DMS153 treated with DMSO at 0.1 percent for 48 hours (cell line): ENCODE results near the gene CNP.
"Not testable (repeated sequence)": the region's sequence is repeated elsewhere in the genome, so short reads cannot be mapped to it uniquely, and the experiment has no call there.

Experiments used
- DNase-seq: peaks from one replicate; lab custom pipeline; 2025; ENCODE audit not compliant: unreplicated experiment; lab: John Stamatoyannopoulos, UW

CNP gene

GRCh38 chr17:41966463-41967140, at the start of gene CNP:
TSS of gene CNP (plus strand) at chr17:41966795. CDS start at chr17:41966885, 90 bp downstream.
- peak; percentile 57 for DNase-seq

GRCh38 chr17:41917192-41917591, 49.4 kb upstream of the CNP start:
- no peak for DNase-seq

GRCh38 chr17:41917679-41918313, 48.8 kb upstream of the CNP start:
- peak; percentile 16 for DNase-seq

- peak; percentile 91 for DNase-seq
Observed at GRCh38 chr17:41918314-41919164, 48.1 kb upstream of the CNP start, which contains the start of gene ACLY. TSS of gene ACLY (minus strand) at chr17:41918951. CDS start at chr17:41913873, 5,078 bp downstream.

- DNase-seq, result no peak
Observed at GRCh38 chr17:41919165-41919817, 47.3 kb upstream of the CNP start.

DNA sequence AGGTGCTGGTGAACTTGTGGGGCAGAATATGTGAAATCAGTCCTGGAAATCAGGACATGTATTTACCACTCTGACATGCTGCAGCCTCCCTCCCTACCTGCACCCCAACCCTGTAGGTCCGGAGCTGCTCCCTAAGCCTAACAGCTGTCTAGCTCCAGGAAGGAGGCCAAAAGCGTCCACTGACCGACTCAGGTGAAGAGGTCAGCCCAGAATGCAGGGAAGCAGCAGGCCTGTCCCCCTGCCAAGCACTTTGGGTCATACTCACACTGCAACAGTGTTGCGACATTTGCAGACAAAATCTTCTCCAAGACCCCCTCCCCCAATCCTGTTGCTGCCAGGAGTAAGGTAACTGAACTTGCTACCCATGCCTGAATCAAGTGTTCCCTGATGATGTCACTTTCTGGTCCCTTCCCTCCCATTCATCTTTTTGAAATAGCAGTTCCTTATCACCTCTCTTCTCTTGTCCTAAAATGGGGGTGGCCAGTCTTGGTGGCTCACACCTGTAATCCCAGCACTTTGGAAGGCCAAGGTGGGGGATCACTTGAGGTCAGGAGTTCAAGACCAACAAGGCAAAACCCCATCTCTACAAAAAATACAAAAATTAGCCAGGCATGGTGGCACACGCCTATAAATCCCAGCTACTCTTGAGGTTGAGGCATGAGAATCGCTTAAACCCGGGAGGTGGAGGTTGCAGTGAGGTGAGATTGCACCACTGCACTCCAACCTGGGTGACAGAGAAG, 46.6 kb upstream of the CNP start:
- no peak for DNase-seq

DNA sequence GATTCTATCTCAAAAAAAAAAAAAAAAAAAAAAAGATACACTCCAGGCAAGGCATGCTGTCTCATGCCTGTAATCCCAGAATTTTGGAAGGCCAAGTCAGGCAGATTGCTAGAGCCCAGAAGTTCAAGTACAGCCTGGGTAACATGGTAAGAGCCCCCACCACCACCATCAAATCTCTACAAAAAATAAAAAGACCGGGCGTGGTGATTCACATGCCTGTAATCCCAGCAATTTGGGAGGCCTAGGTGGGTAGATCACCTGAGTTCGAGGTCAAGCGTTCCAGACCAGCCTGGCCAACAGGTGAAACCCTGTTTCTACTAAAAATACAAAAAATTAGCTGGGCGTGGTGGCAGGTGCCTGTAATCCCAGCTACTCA, 46.0 kb upstream of the CNP start:
- DNase-seq, result no peak

- DNase-seq, result no peak
Observed at GRCh38 chr17:41925991-41926590, 40.5 kb upstream of the CNP start.

- no peak for DNase-seq
Observed at GRCh38 chr17:41928693-41929251, 37.8 kb upstream of the CNP start.

DNA sequence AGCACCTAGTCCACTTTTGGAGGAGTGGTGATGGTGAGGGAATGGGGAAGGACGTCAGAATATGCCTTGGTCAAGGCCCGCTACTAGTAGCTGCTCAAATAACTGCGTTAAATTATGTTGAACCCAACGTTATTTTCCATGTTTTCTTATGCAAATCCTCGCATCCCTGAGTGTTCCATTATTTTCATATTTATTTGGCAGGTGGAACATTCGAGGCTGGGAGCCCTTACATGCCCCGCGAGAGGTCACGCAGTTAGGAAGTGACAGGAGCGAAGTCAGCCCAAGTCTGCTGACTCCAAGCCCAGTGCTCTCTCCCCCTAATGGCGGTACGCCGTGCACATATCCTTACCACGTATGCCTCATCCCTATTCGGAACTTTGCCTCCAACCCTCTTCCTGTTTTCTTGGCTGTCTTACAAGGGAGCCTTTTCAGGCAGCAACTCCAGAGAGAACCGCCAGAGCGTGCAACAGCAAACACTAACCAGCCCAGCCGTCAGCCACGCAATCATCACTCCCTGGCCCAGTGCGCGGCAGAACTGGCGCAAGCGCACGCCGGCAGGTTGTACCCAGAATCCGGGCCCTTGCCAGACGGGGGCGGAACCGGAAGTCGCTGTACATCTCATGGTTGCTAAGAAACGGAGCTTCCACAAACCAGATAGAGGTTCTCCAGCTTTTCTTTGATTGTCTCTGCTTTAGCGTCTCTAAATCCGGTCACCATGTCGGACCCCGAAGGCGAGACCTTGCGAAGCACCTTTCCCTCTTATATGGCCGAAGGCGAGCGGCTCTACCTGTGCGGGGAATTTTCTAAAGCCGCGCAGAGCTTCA, 36.4 kb upstream of the CNP start, which contains the start of gene ODAD4:
Gene ODAD4 (plus strand): TSS at position 609 of the 824 bp plus-strand sequence. CDS start 107 bp downstream, at position 716.
- peak; percentile 96 for DNase-seq

DNA sequence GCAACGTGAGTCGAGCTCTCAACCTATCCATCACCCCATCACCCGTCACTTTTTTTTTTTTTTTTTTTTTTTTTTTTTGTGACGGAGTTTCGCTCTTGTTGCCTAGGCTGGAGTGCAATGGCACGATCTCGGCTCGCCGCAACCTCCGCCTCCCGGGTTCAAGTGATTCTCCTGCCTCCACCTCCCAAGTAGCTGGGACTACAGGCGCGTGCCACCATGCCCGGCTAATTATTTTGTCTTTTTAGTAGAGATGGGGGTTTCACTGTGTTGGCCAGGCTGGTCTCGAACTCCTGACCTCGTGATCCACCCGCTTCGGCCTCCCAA, 35.8 kb upstream of the CNP start:
- DNase-seq, result not testable (repeated sequence)

- DNase-seq, result not testable (repeated sequence)
Observed at GRCh38 chr17:41931715-41932114, 34.9 kb upstream of the CNP start.

- DNase-seq, result no peak
Observed at GRCh38 chr17:41932816-41933389, 33.7 kb upstream of the CNP start.

GRCh38 chr17:41935641-41936040, 31.0 kb upstream of the CNP start:
- DNase-seq, result no peak

GRCh38 chr17:41937970-41938954, 28.3 kb upstream of the CNP start:
- DNase-seq, result no peak

DNA sequence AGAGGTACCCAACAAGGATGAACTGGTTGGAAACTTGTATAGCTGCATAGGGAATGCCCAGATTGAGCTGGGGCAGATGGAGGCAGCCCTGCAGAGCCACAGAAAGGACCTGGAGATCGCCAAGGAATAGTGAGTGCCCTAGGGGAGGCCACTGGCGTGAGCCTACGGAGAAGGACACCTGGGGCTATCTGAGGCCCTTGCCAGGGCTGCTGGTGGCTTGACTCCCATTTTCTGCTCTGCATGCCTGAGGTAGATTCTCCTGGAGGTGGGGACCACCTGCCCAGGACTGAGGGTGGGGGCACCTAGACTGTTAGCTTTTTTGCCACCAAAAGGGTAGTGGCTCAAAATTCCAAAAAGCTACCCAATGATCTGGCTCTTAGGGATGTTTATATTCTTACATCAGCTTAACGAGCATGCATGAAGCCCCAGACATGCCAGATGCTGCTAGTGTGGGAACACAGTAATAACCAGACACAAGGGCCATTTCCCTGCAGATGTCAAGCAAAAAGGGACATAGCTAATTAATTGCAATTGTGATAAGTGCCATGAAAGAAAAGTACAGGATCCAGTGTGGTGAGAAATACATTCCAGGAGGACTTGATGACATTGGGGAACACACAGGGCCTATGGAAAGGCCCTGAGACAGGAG, 27.4 kb upstream of the CNP start:
- DNase-seq, result no peak

GRCh38 chr17:41939693-41940090, 26.9 kb upstream of the CNP start:
- DNase-seq, result no peak
